D721Med (cell line): ENCODE measurements around the gene HS6ST3.

Experiments used
- DNase-seq: peaks from one replicate; pipeline ENCODE4 v3.0.0; 2011; ENCODE audit warnings: low spot score; ENCODE audit not compliant: insufficient read length
- FAIRE-seq: peaks from 2 replicates; lab custom pipeline; 2011; peaks lifted over from hg19 to GRCh38; lab: Jason Lieb, UNC
- CTCF ChIP-seq: IDR thresholded peaks from 2 replicates; pipeline ENCODE4 v1.5.1; 2012; ENCODE audit warnings: mild to moderate bottlenecking, control low read depth; ENCODE audit not compliant: insufficient read depth; ENCODE audit errors: missing control alignments

Gene HS6ST3

DNA sequence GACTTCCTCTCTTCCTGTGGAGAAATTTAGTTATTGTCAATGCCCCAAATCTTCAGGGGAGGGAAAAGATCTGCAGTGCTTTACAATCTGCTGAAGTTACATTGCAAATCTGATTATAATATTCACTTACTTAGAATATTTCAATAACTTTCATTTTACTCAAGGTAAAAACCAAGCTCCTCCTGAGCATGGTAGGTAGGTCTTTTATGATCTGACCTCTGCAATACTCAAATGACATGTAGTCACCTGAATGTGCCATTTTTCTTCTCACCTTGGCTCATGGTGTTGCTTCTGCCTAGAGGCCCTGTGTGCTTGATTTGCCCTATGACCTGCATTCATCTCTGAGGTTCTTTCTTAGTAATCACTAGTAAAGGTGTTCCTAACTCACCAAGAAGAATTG lies 331.4 kb downstream of the HS6ST3 start:
- no peak for TF ChIP-seq CTCF
- no peak for DNase-seq
- no peak for FAIRE-seq

GRCh38 chr13:96422002-96422401 lies 332.1 kb downstream of the HS6ST3 start:
- TF ChIP-seq CTCF: no peak
- no peak for DNase-seq
- FAIRE-seq: no peak

- DNase-seq: no peak
- FAIRE-seq: no peak
- TF ChIP-seq CTCF: no peak
Observed at GRCh38 chr13:96426167-96426566, 336.3 kb downstream of the HS6ST3 start.

- FAIRE-seq: no peak
- no peak for TF ChIP-seq CTCF
Observed at GRCh38 chr13:96428911-96429310, 339.0 kb downstream of the HS6ST3 start.

GRCh38 chr13:96431044-96431581 lies 341.2 kb downstream of the HS6ST3 start:
- FAIRE-seq: no peak
- no peak for TF ChIP-seq CTCF
- no peak for DNase-seq

More at GRCh38 chr13:96428911-96429310, 339.0 kb downstream of the HS6ST3 start:
- no peak for DNase-seq

DNA sequence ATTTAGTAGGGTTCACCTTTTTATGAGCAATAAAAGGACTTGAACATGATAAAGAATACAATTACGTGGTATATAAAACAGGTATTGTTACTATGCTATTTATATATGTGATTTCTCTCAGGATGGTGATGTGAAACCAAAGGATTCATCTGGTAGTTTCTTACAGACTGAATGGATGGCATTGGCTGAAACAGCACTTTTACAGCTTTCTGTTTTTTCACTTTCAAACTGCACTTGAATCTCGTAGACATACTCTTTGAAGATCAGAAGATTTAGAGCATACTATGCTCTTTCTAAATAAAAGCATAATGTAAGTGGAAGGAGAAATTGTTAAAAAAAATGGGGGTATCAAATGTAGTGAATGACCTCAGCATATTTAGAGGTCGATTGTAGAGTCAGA lies 354.8 kb downstream of the HS6ST3 start:
- DNase-seq (no peak), FAIRE-seq (no peak)
- no peak for TF ChIP-seq CTCF

GRCh38 chr13:96449920-96450319 lies 360.0 kb downstream of the HS6ST3 start:
- FAIRE-seq (no peak), DNase-seq (no peak)
- no peak for TF ChIP-seq CTCF
